HepG2 (cell line): ENCODE results near the gene NELFCD. TPM values are rescaled to one million over a fixed set of nuclear protein-coding genes. Genes with fewer than 3 reads are reported as not detected.
A peak's percentile ranks its signal among the peaks of the same experiment; 100 is the strongest.

Experiments
- AKNA ChIP-seq: sonication (generic); formaldehyde crosslinking; IDR thresholded peaks from 2 replicates; pipeline ENCODE4 v1.4.0; 2020; ENCODE audit warnings: missing genetic modification reagents, borderline replicate concordance
- DNMT3B ChIP-seq: conservative IDR thresholded peaks from 2 replicates; pipeline ENCODE4 v1.6.1; 2016; ENCODE audit warnings: missing biosample characterization, control low read depth
- ETS1 ChIP-seq: sonication (generic); formaldehyde crosslinking; IDR thresholded peaks from 2 replicates; pipeline ENCODE4 v1.4.0; 2020; ENCODE audit warnings: missing genetic modification reagents
- FOXK2 ChIP-seq: fragments of 450-650 bp; IDR thresholded peaks from 2 replicates; pipeline ENCODE4 v1.6.1; 2016
- PRDM4 ChIP-seq: sonication (generic); formaldehyde crosslinking; IDR thresholded peaks from 2 replicates; pipeline ENCODE4 v1.9.0; 2021; ENCODE audit warnings: missing genetic modification reagents, borderline replicate concordance
- THAP11 ChIP-seq: IDR thresholded peaks from 2 replicates; pipeline ENCODE4 v1.6.1; 2016; ENCODE audit warnings: missing biosample characterization, missing genetic modification reagents
- THAP9 ChIP-seq: sonication (generic); formaldehyde crosslinking; IDR thresholded peaks from 2 replicates; pipeline ENCODE4; 2020; ENCODE audit warnings: missing genetic modification reagents, mild to moderate bottlenecking, borderline replicate concordance
- ZNF256 ChIP-seq: sonication (generic); formaldehyde crosslinking; conservative IDR thresholded peaks from 2 replicates; pipeline ENCODE4 v1.4.0; 2020; ENCODE audit warnings: missing genetic modification reagents
- ZNF276 ChIP-seq: sonication (generic); formaldehyde crosslinking; IDR thresholded peaks from 2 replicates; pipeline ENCODE4 v1.4.0; 2020; ENCODE audit warnings: mild to moderate bottlenecking, low read depth, missing genetic modification reagents
- ZNF501 ChIP-seq: sonication (generic); formaldehyde crosslinking; IDR thresholded peaks from 2 replicates; pipeline ENCODE4 v1.5.1; 2020; ENCODE audit warnings: mild to moderate bottlenecking, moderate library complexity, missing genetic modification reagents
- ZNF510 ChIP-seq: sonication (generic); formaldehyde crosslinking; IDR thresholded peaks from 2 replicates; pipeline ENCODE4 v1.4.0; 2020; ENCODE audit warnings: low read depth, mild to moderate bottlenecking, missing genetic modification reagents
- ZNF784 ChIP-seq: sonication (generic); formaldehyde crosslinking; IDR thresholded peaks from 2 replicates; pipeline ENCODE4 v1.5.1; 2020; ENCODE audit warnings: missing genetic modification reagents, mild to moderate bottlenecking, borderline replicate concordance
- ZZZ3 ChIP-seq: sonication (generic); formaldehyde crosslinking; IDR thresholded peaks from 2 replicates; pipeline ENCODE4 v1.4.0; 2020; ENCODE audit warnings: missing genetic modification reagents, mild to moderate bottlenecking, borderline replicate concordance
- polyA plus RNA-seq, 8 experiments: library from polyadenylated mRNA; depleted of rRNA in 3 of 8; stranded (reverse) in 7 of 8; unstranded in 1 of 8; fragments of >200 nt; fragmentation: Illumina TruSeq in 4 of 8; extraction: Trizol in 4 of 8; gene quantifications; 2 replicates each; pipeline versions ENCODE4 v1.2.1 to v1.2.3, GENCODE V29; 2011 to 2016; ENCODE audit warnings: low read depth in 4 of 8, missing spikeins in 1 of 8, mixed read lengths in 1 of 8; ENCODE audit not compliant: insufficient read depth in 1 of 8
- total RNA-seq, 5 experiments: library from RNA; depleted of rRNA; stranded (reverse); fragments of >200 nt; fragmentation: Illumina TruSeq; extraction: Trizol; gene quantifications; 2 replicates each; pipeline ENCODE4 v1.2.3, GENCODE V29; 2016; ENCODE audit warnings: low read depth in 1 of 5

NELFCD gene
- total and polyA plus RNA-seq, 2 of the 13 experiments (the other 11 are each of a cell fraction or from before 2014, with no cell fraction given), result 159 to 203 TPM

GRCh38 chr20:59013031-59013951 is 32.2 kb downstream of the NELFCD start (continued):
- TF ChIP-seq AKNA (CRISPR knock-in tag) (no peak), THAP11 (CRISPR knock-in tag) (no peak), PRDM4 (CRISPR knock-in tag) (no peak), ZNF276 (no peak), DNMT3B (CRISPR knock-in tag) (no peak), FOXK2 (no peak), ZNF510 (CRISPR knock-in tag) (no peak), ZNF256 (CRISPR knock-in tag) (0 out of 2 replicates have a peak, but pooled peaks have one; percentile 20), ZNF784 (CRISPR knock-in tag) (no peak), ZZZ3 (no peak), THAP9 (CRISPR knock-in tag) (no peak), ETS1 (CRISPR knock-in tag) (no peak), ZNF501 (no peak)
